Measurements from ENCODE around the gene RGS21. TPM values are rescaled to one million over a fixed set of nuclear protein-coding genes. Genes with fewer than 3 reads are reported as not detected.

RGS21 gene, protein sequence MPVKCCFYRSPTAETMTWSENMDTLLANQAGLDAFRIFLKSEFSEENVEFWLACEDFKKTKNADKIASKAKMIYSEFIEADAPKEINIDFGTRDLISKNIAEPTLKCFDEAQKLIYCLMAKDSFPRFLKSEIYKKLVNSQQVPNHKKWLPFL
- total RNA-seq (2014; rRNA removed) (not detected in 2 replicates), Bru-seq, nascent RNA (not detected), BruChase-seq, experiment 1, labeled RNA remaining after a 6-hour chase (not detected), BruChase-seq, experiment 2, labeled RNA remaining after a 2-hour chase (not detected)
- long read RNA-seq, result 0 reads

DNA sequence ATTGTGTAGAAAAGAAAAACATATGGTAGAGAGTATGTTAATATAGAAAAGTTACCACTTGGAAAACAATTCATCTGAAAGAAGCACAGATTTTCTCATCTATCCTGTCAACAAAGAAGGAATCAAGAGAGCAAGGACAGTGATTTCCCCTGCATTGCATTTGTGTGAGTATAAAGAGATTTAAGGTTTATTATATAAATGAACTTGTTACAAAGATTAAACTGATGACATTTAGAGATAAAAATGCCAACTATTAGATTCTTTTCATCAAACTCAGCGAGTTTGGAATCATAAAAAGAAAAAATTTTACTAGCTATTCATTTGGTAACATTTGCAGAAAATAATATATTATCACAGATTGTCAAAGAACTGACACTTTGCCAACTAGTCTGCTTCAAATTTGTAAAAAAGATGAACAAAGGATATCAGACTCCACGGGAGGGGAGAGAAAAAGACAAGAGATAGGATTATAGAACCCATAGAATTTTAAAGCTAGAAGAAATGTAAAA is at the start of gene RGS21:
RGS21 (plus strand) TSS at position 51 of the 509 bp plus-strand sequence. CDS start 26,045 bp downstream, outside the sequence.
- POLR2A ChIA-PET (ENCODE audit: unreplicated experiment), result no interaction called here
- Histone ChIP-seq H3K27ac (ENCODE audit: low read length) (no peak within 1 kb of the TSS), H3K4me1 (ENCODE audit: insufficient read depth, low read length) (no peaks in the 10 kb centered on the region), H3K27me3 (ENCODE audit: low read length) (no peaks in the 10 kb centered on the region), H3K4me3 (ENCODE audit: low read length) (no peak within 1 kb of the TSS), H3K9me2 (replicated peaks; ENCODE audit: low read length) (no peaks in the 10 kb centered on the region), H3F3A (ENCODE audit: low read length, unreplicated experiment) (no peaks in the 10 kb centered on the region), H3K36me3 (ENCODE audit: low read depth, low read length) (no peaks in the 10 kb centered on the region), H3K9ac (ENCODE audit: low read length) (no peak within 1 kb of the TSS), H3K79me2 (ENCODE audit: low read length) (no peaks in the 10 kb centered on the region), H4K20me1 (ENCODE audit: low read length) (no peaks in the 10 kb centered on the region), H3K9me3 (ENCODE audit: low read length) (no peaks in the 10 kb centered on the region), H2AFZ (ENCODE audit: low read length) (no peak within 1 kb of the TSS), H3K4me2 (ENCODE audit: low read length) (no peak within 1 kb of the TSS)
- CTCF ChIA-PET, result no interaction called here
- DNase-seq (no peak), ATAC-seq (no peak)
- intact Hi-C loops (cut with micrococcal nuclease), result no loop called here
- TF ChIP-seq EZH2 (IDR thresholded peaks at IDR 0.05; ENCODE audit: low read length, unreplicated experiment) (no peak), EZH2phosphoT487 (IDR thresholded peaks at IDR 0.05; ENCODE audit: borderline replicate concordance, low read length) (no peak)
- TF ChIP-seq, protein P1, sequence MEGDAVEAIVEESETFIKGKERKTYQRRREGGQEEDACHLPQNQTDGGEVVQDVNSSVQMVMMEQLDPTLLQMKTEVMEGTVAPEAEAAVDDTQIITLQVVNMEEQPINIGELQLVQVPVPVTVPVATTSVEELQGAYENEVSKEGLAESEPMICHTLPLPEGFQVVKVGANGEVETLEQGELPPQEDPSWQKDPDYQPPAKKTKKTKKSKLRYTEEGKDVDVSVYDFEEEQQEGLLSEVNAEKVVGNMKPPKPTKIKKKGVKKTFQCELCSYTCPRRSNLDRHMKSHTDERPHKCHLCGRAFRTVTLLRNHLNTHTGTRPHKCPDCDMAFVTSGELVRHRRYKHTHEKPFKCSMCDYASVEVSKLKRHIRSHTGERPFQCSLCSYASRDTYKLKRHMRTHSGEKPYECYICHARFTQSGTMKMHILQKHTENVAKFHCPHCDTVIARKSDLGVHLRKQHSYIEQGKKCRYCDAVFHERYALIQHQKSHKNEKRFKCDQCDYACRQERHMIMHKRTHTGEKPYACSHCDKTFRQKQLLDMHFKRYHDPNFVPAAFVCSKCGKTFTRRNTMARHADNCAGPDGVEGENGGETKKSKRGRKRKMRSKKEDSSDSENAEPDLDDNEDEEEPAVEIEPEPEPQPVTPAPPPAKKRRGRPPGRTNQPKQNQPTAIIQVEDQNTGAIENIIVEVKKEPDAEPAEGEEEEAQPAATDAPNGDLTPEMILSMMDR (conservative IDR thresholded peaks at IDR 0.05; ENCODE audit: low read depth, low read length), result no peak
- no TSS peak for BruUV-seq (replicated peaks)

DNA sequence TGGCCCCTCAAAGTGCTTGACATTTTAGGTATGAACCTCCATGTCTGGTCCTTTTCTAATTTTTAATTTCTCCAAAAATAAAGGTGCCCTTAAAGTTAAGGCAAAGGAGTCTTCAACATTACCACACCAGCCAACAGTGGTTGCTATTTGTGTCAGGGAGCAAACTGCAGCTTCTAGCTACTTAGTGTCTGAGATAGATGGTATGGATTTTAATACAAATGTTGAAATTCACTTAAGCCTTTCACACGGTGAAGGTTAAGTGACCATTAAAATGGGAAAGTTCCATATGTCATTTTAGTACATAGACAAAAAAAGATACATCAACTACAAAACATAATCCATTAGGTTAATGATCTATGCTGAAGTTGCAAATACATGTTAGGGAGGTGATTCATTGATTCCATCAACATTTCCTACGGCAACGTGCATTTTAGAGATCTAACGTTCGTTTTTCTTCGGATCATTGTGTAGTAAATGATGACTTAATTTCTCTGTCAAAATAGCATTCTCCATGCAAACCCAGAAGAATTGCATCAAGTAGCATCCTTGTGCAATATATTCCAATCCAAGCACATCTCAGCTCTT is 48.2 kb upstream of the RGS21 start:
- Histone ChIP-seq H3K4me1 (ENCODE audit: insufficient read depth, low read length) (0 out of 2 replicates have a peak, but pooled peaks cover 4% of the 10 kb centered on the region), H3K79me2 (ENCODE audit: low read length) (no peaks in the 10 kb centered on the region), H3K9me2 (replicated peaks; ENCODE audit: low read length) (no peaks in the 10 kb centered on the region), H3K27me3 (ENCODE audit: low read length) (no peaks in the 10 kb centered on the region), H2AFZ (ENCODE audit: low read length) (no peak overlapping the region), H3K36me3 (ENCODE audit: low read depth, low read length) (no peaks in the 10 kb centered on the region), H3K4me3 (ENCODE audit: low read length) (no peak overlapping the region), H3K9me3 (ENCODE audit: low read length) (no peaks in the 10 kb centered on the region), H3K27ac (ENCODE audit: low read length) (no peak overlapping the region), H3F3A (ENCODE audit: low read length, unreplicated experiment) (no peaks in the 10 kb centered on the region), H3K4me2 (ENCODE audit: low read length) (no peak overlapping the region), H3K9ac (ENCODE audit: low read length) (no peak overlapping the region), H4K20me1 (ENCODE audit: low read length) (no peaks in the 10 kb centered on the region)
- CTCF ChIA-PET, result no interaction called here
- ATAC-seq (no peak), DNase-seq (no peak)
- no TSS peak for BruUV-seq (replicated peaks)
- intact Hi-C loops (cut with micrococcal nuclease), result no loop called here
- POLR2A ChIA-PET (ENCODE audit: unreplicated experiment), result no interaction called here
- TF ChIP-seq EZH2 (IDR thresholded peaks at IDR 0.05; ENCODE audit: low read length, unreplicated experiment) (no peak), EZH2phosphoT487 (IDR thresholded peaks at IDR 0.05; ENCODE audit: borderline replicate concordance, low read length) (no peak)
- TF ChIP-seq, protein P1 (conservative IDR thresholded peaks at IDR 0.05; ENCODE audit: low read depth, low read length), result no peak

DNA sequence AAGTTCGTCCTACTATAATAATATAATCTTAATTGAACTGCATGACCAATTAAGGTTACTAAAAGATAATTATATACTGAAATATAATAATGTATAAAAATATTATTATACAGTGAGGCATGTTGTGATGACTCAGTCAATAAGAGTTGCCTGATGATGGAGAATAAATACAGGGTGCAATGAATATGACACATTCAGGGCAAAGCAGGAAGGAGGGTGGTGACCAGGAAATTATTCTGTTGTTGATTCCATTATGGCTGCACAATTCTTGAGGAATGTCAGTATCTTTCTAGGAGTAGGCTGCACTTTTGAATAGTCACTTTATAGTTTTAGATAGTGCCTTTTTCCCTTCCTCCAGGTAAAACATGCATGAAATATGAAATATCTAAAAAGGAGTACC is 46.4 kb upstream of the RGS21 start:
- Histone ChIP-seq H3K27me3 (ENCODE audit: low read length) (no peaks in the 10 kb centered on the region), H3K27ac (ENCODE audit: low read length) (no peak overlapping the region), H4K20me1 (ENCODE audit: low read length) (no peaks in the 10 kb centered on the region), H3K9ac (ENCODE audit: low read length) (no peak overlapping the region), H3K4me2 (ENCODE audit: low read length) (no peak overlapping the region), H3K4me1 (ENCODE audit: insufficient read depth, low read length) (no peaks in the 10 kb centered on the region), H3F3A (ENCODE audit: low read length, unreplicated experiment) (no peaks in the 10 kb centered on the region), H3K36me3 (ENCODE audit: low read depth, low read length) (no peaks in the 10 kb centered on the region), H2AFZ (ENCODE audit: low read length) (no peak overlapping the region), H3K4me3 (ENCODE audit: low read length) (no peak overlapping the region), H3K9me3 (ENCODE audit: low read length) (no peaks in the 10 kb centered on the region), H3K9me2 (replicated peaks; ENCODE audit: low read length) (no peaks in the 10 kb centered on the region), H3K79me2 (ENCODE audit: low read length) (no peaks in the 10 kb centered on the region)
- ATAC-seq (peak; percentile 50), DNase-seq (peak; percentile 13)
- POLR2A ChIA-PET (ENCODE audit: unreplicated experiment), result no interaction called here
- CTCF ChIA-PET, result no interaction called here
- TF ChIP-seq EZH2 (IDR thresholded peaks at IDR 0.05; ENCODE audit: low read length, unreplicated experiment) (no peak), EZH2phosphoT487 (IDR thresholded peaks at IDR 0.05; ENCODE audit: borderline replicate concordance, low read length) (no peak)
- TF ChIP-seq, protein P1 (conservative IDR thresholded peaks at IDR 0.05; ENCODE audit: low read depth, low read length), result no peak
- no TSS peak for BruUV-seq (replicated peaks)
- intact Hi-C loops (cut with micrococcal nuclease), result no loop called here
